Chondrocyte (in vitro differentiated cells): ENCODE measurements around the gene DDIAS. TPM values are rescaled to one million over a fixed set of nuclear protein-coding genes. Genes with fewer than 3 reads are reported as not detected.

Source experiments
- DNase-seq: peaks from one replicate; pipeline ENCODE4 v3.0.0; 2021; ENCODE audit warnings: mixed read lengths, low spot score
- H3K27ac Mint-ChIP-seq: one replicate; pipeline ENCODE4 v1.8.0; 2021; ENCODE audit warnings: mild to moderate bottlenecking, moderate library complexity, mixed read lengths; ENCODE audit not compliant: unreplicated experiment
- H3K27me3 Mint-ChIP-seq: 2 replicates; pipeline ENCODE4 v1.8.0; 2021; ENCODE audit warnings: low read depth, mixed read lengths
- H3K36me3 Mint-ChIP-seq: 2 replicates; pipeline ENCODE4 v1.8.0; 2021; ENCODE audit warnings: low read depth, mixed read lengths
- H3K4me1 Mint-ChIP-seq: 2 replicates; pipeline ENCODE4 v1.8.0; 2021; ENCODE audit warnings: low read depth, mild to moderate bottlenecking, mixed read lengths
- H3K4me3 Mint-ChIP-seq: one replicate; pipeline ENCODE4 v1.8.0; 2021; ENCODE audit warnings: mild to moderate bottlenecking, moderate library complexity, mixed read lengths; ENCODE audit not compliant: unreplicated experiment
- H3K9me3 Mint-ChIP-seq: 2 replicates; pipeline ENCODE4 v1.8.0; 2021; ENCODE audit warnings: low read depth, mixed read lengths
- total RNA-seq: library from RNA; stranded (reverse); gene quantifications from 3 replicates; pipeline ENCODE4 v1.2.1, GENCODE V29; 2021
- TF ChIP-seq, protein P1 (sequence below): fragments of 200-600 bp; sonication (generic); IDR thresholded peaks from 2 replicates; pipeline ENCODE4 v1.5.0; 2021; ENCODE audit warnings: antibody characterized with exemption, mild to moderate bottlenecking, moderate library complexity

The DDIAS gene
- total RNA-seq, 1 donor from 2014 or later: 1.8 TPM

DNA sequence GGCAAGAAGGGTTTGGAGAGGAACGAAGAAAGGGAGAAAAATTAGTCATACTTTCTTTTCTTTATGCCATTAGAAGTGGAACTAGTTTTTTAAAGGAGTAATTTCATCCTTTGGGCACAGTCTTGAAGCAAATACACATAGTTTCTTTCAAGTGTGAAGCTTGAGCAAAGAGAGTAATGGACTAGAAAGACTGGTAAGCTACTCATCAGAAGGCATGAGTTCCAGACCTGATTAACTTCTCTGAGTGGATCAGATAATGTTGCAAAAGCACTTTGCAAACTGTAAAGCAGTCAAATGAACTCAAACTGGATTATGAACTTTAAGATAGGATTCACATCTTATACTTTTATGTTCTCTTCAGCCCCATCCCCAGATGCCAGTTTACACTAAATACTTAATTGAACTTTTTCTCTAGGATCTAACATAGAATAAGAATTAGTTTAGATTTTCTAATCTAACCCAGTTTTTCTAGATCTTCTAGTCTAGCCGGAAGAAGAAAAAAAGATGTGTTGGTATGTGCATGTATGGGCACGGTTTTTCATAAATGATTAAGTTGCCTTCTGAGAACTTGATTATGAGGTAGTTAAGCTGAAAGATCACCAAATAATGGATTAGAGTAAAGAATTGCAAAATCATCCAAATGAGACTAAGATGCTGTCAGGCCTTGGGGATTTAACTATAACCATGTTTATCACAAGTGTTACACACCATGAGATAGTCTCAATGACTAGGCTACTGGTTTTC lies 2.5 kb downstream of the DDIAS start:
- no peak for DNase-seq
- Mint-ChIP-seq H3K27me3 (no peaks in the 10 kb centered on the region), H3K4me1 (peaks cover 40% of the 10 kb centered on the region), H3K36me3 (no peaks in the 10 kb centered on the region), H3K9me3 (no peaks in the 10 kb centered on the region), H3K27ac (no peak overlapping the region), H3K4me3 (no peak overlapping the region)
- TF ChIP-seq, protein P1, sequence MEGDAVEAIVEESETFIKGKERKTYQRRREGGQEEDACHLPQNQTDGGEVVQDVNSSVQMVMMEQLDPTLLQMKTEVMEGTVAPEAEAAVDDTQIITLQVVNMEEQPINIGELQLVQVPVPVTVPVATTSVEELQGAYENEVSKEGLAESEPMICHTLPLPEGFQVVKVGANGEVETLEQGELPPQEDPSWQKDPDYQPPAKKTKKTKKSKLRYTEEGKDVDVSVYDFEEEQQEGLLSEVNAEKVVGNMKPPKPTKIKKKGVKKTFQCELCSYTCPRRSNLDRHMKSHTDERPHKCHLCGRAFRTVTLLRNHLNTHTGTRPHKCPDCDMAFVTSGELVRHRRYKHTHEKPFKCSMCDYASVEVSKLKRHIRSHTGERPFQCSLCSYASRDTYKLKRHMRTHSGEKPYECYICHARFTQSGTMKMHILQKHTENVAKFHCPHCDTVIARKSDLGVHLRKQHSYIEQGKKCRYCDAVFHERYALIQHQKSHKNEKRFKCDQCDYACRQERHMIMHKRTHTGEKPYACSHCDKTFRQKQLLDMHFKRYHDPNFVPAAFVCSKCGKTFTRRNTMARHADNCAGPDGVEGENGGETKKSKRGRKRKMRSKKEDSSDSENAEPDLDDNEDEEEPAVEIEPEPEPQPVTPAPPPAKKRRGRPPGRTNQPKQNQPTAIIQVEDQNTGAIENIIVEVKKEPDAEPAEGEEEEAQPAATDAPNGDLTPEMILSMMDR: no peak

GRCh38 chr11:82906236-82906635 lies 4.7 kb downstream of the DDIAS start:
- peaks cover 22% of the 10 kb centered on the region for H3K4me1 Mint-ChIP-seq
- TF ChIP-seq, protein P1: peak; percentile 95
- H3K4me3 Mint-ChIP-seq: no peak overlapping the region
- no peak overlapping the region for H3K27ac Mint-ChIP-seq
- DNase-seq: no peak
- no peaks in the 10 kb centered on the region for H3K9me3 Mint-ChIP-seq
- no peaks in the 10 kb centered on the region for H3K27me3 Mint-ChIP-seq
- H3K36me3 Mint-ChIP-seq: no peaks in the 10 kb centered on the region

- peak overlapping the region; percentile 58 for H3K27ac Mint-ChIP-seq
- TF ChIP-seq, protein P1: no peak
- H3K9me3 Mint-ChIP-seq: peaks cover 7% of the 10 kb centered on the region
- DNase-seq: no peak
- H3K27me3 Mint-ChIP-seq: no peaks in the 10 kb centered on the region
- peak overlapping the region; percentile 14 for H3K4me3 Mint-ChIP-seq
- H3K36me3 Mint-ChIP-seq: peaks cover 4% of the 10 kb centered on the region
- H3K4me1 Mint-ChIP-seq: peaks cover 16% of the 10 kb centered on the region
Observed at GRCh38 chr11:82906931-82907330, 5.4 kb downstream of the DDIAS start.

- H3K4me3 Mint-ChIP-seq: no peak overlapping the region
- no peaks in the 10 kb centered on the region for H3K27me3 Mint-ChIP-seq
- peak overlapping the region; percentile 58 for H3K27ac Mint-ChIP-seq
- TF ChIP-seq, protein P1: no peak
- peaks cover 12% of the 10 kb centered on the region for H3K4me1 Mint-ChIP-seq
- H3K9me3 Mint-ChIP-seq: peaks cover 11% of the 10 kb centered on the region
- peaks cover 4% of the 10 kb centered on the region for H3K36me3 Mint-ChIP-seq
- no peak for DNase-seq
Observed at GRCh38 chr11:82907371-82907770, 5.8 kb downstream of the DDIAS start.

- Mint-ChIP-seq H3K36me3 (peaks cover 4% of the 10 kb centered on the region), H3K4me3 (no peak overlapping the region), H3K9me3 (peaks cover 16% of the 10 kb centered on the region), H3K27ac (no peak overlapping the region), H3K27me3 (no peaks in the 10 kb centered on the region), H3K4me1 (peaks cover 10% of the 10 kb centered on the region)
- no peak for DNase-seq
- TF ChIP-seq, protein P1: no peak
Observed at GRCh38 chr11:82908311-82908710, 6.8 kb downstream of the DDIAS start.
